MM.1S (cell line): ENCODE results near the gene GJA10.

Experiments
- DNase-seq: peaks from one replicate; pipeline ENCODE4 v3.0.0-alpha.2; 2015
- H2AFZ ChIP-seq: fragments of 300-600 bp; sonication (generic); 2 replicates; pipeline ENCODE4 v1.6.0; 2016; ENCODE audit warnings: antibody characterized with exemption, low read length
- H3F3A ChIP-seq: fragments of 300-600 bp; sonication (generic); 2 replicates; pipeline ENCODE4 v1.6.1; 2016; ENCODE audit warnings: mild to moderate bottlenecking, antibody characterized with exemption, low read length, moderate library complexity, mixed read lengths; ENCODE audit not compliant: insufficient read depth
- H3K27ac ChIP-seq: fragments of 300-600 bp; sonication (generic); 2 replicates; pipeline ENCODE4 v1.5.1; 2016; ENCODE audit warnings: mild to moderate bottlenecking, low read length
- H3K27me3 ChIP-seq: fragments of 300-600 bp; sonication (generic); replicated peaks from 2 replicates; pipeline ENCODE4 v1.6.0; 2016; ENCODE audit warnings: low read length; ENCODE audit not compliant: insufficient read depth
- H3K36me3 ChIP-seq: fragments of 300-600 bp; sonication (generic); replicated peaks from 2 replicates; pipeline ENCODE4 v1.6.1; 2016; ENCODE audit warnings: mild to moderate bottlenecking, low read length, mixed read lengths; ENCODE audit not compliant: insufficient read depth
- H3K4me1 ChIP-seq: fragments of 300-600 bp; sonication (generic); 2 replicates; pipeline ENCODE4 v1.6.1; 2016; ENCODE audit warnings: low read length, mixed read lengths
- H3K4me2 ChIP-seq: fragments of 300-600 bp; sonication (generic); 2 replicates; pipeline ENCODE4 v1.6.0; 2016; ENCODE audit warnings: low read depth, low read length
- H3K4me3 ChIP-seq: fragments of 300-600 bp; sonication (generic); 2 replicates; pipeline ENCODE4 v1.5.1; 2016; ENCODE audit warnings: low read length, mixed read lengths
- H3K79me2 ChIP-seq: fragments of 300-600 bp; sonication (generic); 2 replicates; pipeline ENCODE4 v1.6.1; 2016; ENCODE audit warnings: mixed run types, low read length, mixed read lengths
- H3K9ac ChIP-seq: fragments of 300-600 bp; sonication (generic); 2 replicates; pipeline ENCODE4 v1.6.1; 2016; ENCODE audit warnings: low read length, mixed read lengths
- H3K9me2 ChIP-seq: fragments of 300-600 bp; sonication (generic); replicated peaks from 2 replicates; pipeline ENCODE4 v1.6.1; 2016; ENCODE audit warnings: mild to moderate bottlenecking, low read length, mixed read lengths; ENCODE audit not compliant: insufficient read depth
- H3K9me3 ChIP-seq: fragments of 300-600 bp; sonication (generic); replicated peaks from 2 replicates; pipeline ENCODE4 v1.6.1; 2016; ENCODE audit warnings: mild to moderate bottlenecking, low read length, mixed read lengths; ENCODE audit not compliant: insufficient read depth
- H4K20me1 ChIP-seq: fragments of 300-600 bp; sonication (generic); 2 replicates; pipeline ENCODE4 v1.6.1; 2016; ENCODE audit warnings: mild to moderate bottlenecking, low read length, moderate library complexity, mixed read lengths; ENCODE audit not compliant: insufficient read depth
- CTCF ChIP-seq: fragments of 300-600 bp; sonication (generic); IDR thresholded peaks from 2 replicates; pipeline ENCODE4 v1.5.1; 2016; ENCODE audit warnings: antibody characterized with exemption, low read length, mixed read lengths
- EZH2 ChIP-seq: fragments of 300-600 bp; sonication (generic); optimal IDR thresholded peaks from 2 replicates; pipeline ENCODE3; 2017; ENCODE audit warnings: low read depth, mild to moderate bottlenecking, antibody characterized with exemption, low read length, mixed read lengths
- EZH2phosphoT487 ChIP-seq: fragments of 300-600 bp; sonication (generic); IDR thresholded peaks from 2 replicates; pipeline ENCODE4 v1.6.1; 2018; ENCODE audit warnings: antibody characterized with exemption, low read length

The GJA10 gene

GRCh38 chr6:89940225-89941027 is 46.2 kb downstream of the GJA10 start:
- peak; percentile 82 for DNase-seq
- H3K36me3 ChIP-seq: no peaks in the 10 kb centered on the region
- H2AFZ ChIP-seq: no peak overlapping the region
- H3K9ac ChIP-seq: no peak overlapping the region
- no peak overlapping the region for H3K4me2 ChIP-seq
- no peak overlapping the region for H3K4me3 ChIP-seq
- H3K9me3 ChIP-seq: no peaks in the 10 kb centered on the region
- H3K9me2 ChIP-seq: no peaks in the 10 kb centered on the region
- no peaks in the 10 kb centered on the region for H3K27me3 ChIP-seq
- H3K4me1 ChIP-seq: no peaks in the 10 kb centered on the region
- H3K79me2 ChIP-seq: no peaks in the 10 kb centered on the region
- no peaks in the 10 kb centered on the region for H3F3A ChIP-seq
- H4K20me1 ChIP-seq: no peaks in the 10 kb centered on the region
- no peak overlapping the region for H3K27ac ChIP-seq
- TF ChIP-seq EZH2phosphoT487 (no peak), CTCF (peak; percentile 74)

GRCh38 chr6:89941031-89941762 is 46.9 kb downstream of the GJA10 start:
- H3K4me3 ChIP-seq: no peak overlapping the region
- no peak overlapping the region for H3K9ac ChIP-seq
- no peaks in the 10 kb centered on the region for H3F3A ChIP-seq
- H3K4me2 ChIP-seq: no peak overlapping the region
- no peak overlapping the region for H2AFZ ChIP-seq
- no peaks in the 10 kb centered on the region for H3K4me1 ChIP-seq
- H3K9me2 ChIP-seq: no peaks in the 10 kb centered on the region
- H3K9me3 ChIP-seq: no peaks in the 10 kb centered on the region
- no peak for DNase-seq
- TF ChIP-seq EZH2 (no peak), CTCF (no peak), EZH2phosphoT487 (no peak)
- no peak overlapping the region for H3K27ac ChIP-seq
- H3K36me3 ChIP-seq: no peaks in the 10 kb centered on the region
- H3K27me3 ChIP-seq: no peaks in the 10 kb centered on the region
- no peaks in the 10 kb centered on the region for H4K20me1 ChIP-seq
- H3K79me2 ChIP-seq: no peaks in the 10 kb centered on the region

GRCh38 chr6:89941763-89942497 is 47.7 kb downstream of the GJA10 start:
- Histone ChIP-seq H3K27ac (no peak overlapping the region), H2AFZ (no peak overlapping the region), H3K9ac (no peak overlapping the region), H3K4me3 (no peak overlapping the region), H3K4me1 (no peaks in the 10 kb centered on the region), H3K9me3 (no peaks in the 10 kb centered on the region), H3K79me2 (no peaks in the 10 kb centered on the region), H3K36me3 (no peaks in the 10 kb centered on the region), H3K9me2 (no peaks in the 10 kb centered on the region), H3K4me2 (no peak overlapping the region), H3F3A (no peaks in the 10 kb centered on the region), H4K20me1 (no peaks in the 10 kb centered on the region), H3K27me3 (no peaks in the 10 kb centered on the region)
- TF ChIP-seq CTCF (no peak), EZH2 (no peak), EZH2phosphoT487 (no peak)
- DNase-seq: no peak
